B cell (primary cell): Measurements from ENCODE around the gene FEV. TPM values are rescaled to one million over a fixed set of nuclear protein-coding genes. Genes with fewer than 3 reads are reported as not detected.

Experiments
- ATAC-seq: fragments of 200-7000 bp; cut with Tn5 transposase; one replicate; pipeline ENCODE4 v1.10.0; 2021; ENCODE audit warnings: low read depth, mild to moderate bottlenecking, moderate number of reproducible peaks, moderate library complexity
- CTCF ChIA-PET: fragments of 350-600 bp; sonication (Branson Sonifier 250); formaldehyde crosslinking; loops from one replicate; lab custom pipeline; 2021; ENCODE audit warnings: antibody characterized with exemption, inconsistent platforms; lab: Charles Lee
- POLR2A ChIA-PET: fragments of 350-600 bp; sonication (Branson Sonifier 250); formaldehyde crosslinking; loops from one replicate; lab custom pipeline; 2021; ENCODE audit warnings: antibody characterized with exemption; lab: Charles Lee
- DNase-seq: peaks from one replicate; pipeline ENCODE4 v3.0.0; 2013
- H2AFZ ChIP-seq: 2 replicates; pipeline ENCODE4 v1.6.1; 2012; ENCODE audit warnings: mild to moderate bottlenecking, low read depth, low read length; ENCODE audit not compliant: insufficient read depth, poor library complexity, severe bottlenecking
- H3K27ac ChIP-seq, 2 donors: 1 replicate in 1 of 2; 2 replicates in 1 of 2; pipeline ENCODE4 v1.5.1; 2012 to 2013; ENCODE audit warnings: low read length in 2 of 2, mild to moderate bottlenecking in 2 of 2, moderate library complexity in 1 of 2
- H3K27me3 ChIP-seq, 4 experiments: fragments of 200-600 bp in 1 of 4; sonication (generic) in 1 of 4; replicated peaks in 1 of 4; 1 replicate in 2 of 4; 2 replicates in 2 of 4; pipeline versions ENCODE4 v1.6.1 to v1.7.0; 2013 to 2016; ENCODE audit warnings: low read length in 3 of 4, mild to moderate bottlenecking in 2 of 4, mixed read lengths in 1 of 4, moderate library complexity in 1 of 4; ENCODE audit not compliant: insufficient read depth in 4 of 4, control insufficient read depth in 3 of 4; ENCODE audit errors: control extremely low read depth in 1 of 4
- H3K36me3 ChIP-seq, 2 experiments: replicated peaks in 1 of 2; 1 replicate in 1 of 2; 2 replicates in 1 of 2; pipeline versions ENCODE4 v1.6.1 to v1.7.1; 2013; ENCODE audit warnings: low read length in 1 of 2; ENCODE audit not compliant: insufficient read depth in 2 of 2, control insufficient read depth in 1 of 2; ENCODE audit errors: control extremely low read depth in 1 of 2, extremely low read depth in 1 of 2
- H3K4me1 ChIP-seq, 2 donors: fragments of 200-600 bp in 1 of 2; sonication (generic) in 1 of 2; 1 replicate in 1 of 2; 2 replicates in 1 of 2; pipeline versions ENCODE4 v1.5.1 to v1.6.1; 2013 to 2017; ENCODE audit warnings: low read length in 2 of 2; ENCODE audit not compliant: control insufficient read depth in 2 of 2, insufficient read depth in 2 of 2
- H3K4me2 ChIP-seq: replicated peaks from 2 replicates; pipeline ENCODE3; 2012; ENCODE audit warnings: mild to moderate bottlenecking, low read depth, low read length; ENCODE audit not compliant: poor library complexity, severe bottlenecking
- H3K4me3 ChIP-seq, 5 experiments: fragments of 200-600 bp in 1 of 5; sonication (generic) in 1 of 5; 1 replicate in 3 of 5; 2 replicates in 2 of 5; pipeline versions ENCODE4 v1.5.1 to v1.7.0; 2011 to 2016; ENCODE audit warnings: low read length in 4 of 5, mild to moderate bottlenecking in 4 of 5, low read depth in 2 of 5, control low read depth in 1 of 5, moderate library complexity in 1 of 5; ENCODE audit not compliant: insufficient read depth in 1 of 5; ENCODE audit errors: control extremely low read depth in 1 of 5, extremely low read depth in 1 of 5
- H3K79me2 ChIP-seq: fragments of 200-600 bp; sonication (generic); one replicate; pipeline ENCODE4 v1.6.0; 2016; ENCODE audit warnings: low read length; ENCODE audit not compliant: control insufficient read depth, insufficient read depth
- H3K9ac ChIP-seq: fragments of 200-600 bp; sonication (generic); 2 replicates; pipeline ENCODE4 v1.6.1; 2017; ENCODE audit warnings: mild to moderate bottlenecking, low read length, moderate library complexity
- H3K9me3 ChIP-seq, 3 donors: one replicate each; pipeline versions ENCODE4 v1.6.1 to v1.7.1; 2013; ENCODE audit warnings: low read length in 2 of 3; ENCODE audit not compliant: control insufficient read depth in 2 of 3, insufficient read depth in 1 of 3; ENCODE audit errors: control extremely low read depth in 1 of 3
- H4K20me1 ChIP-seq: 2 replicates; pipeline ENCODE4 v1.6.0; 2012; ENCODE audit warnings: mild to moderate bottlenecking, low read length; ENCODE audit not compliant: insufficient read depth, control insufficient read depth, poor library complexity, severe bottlenecking
- H3K27ac Mint-ChIP-seq: one replicate; pipeline ENCODE4 v1.8.0; 2021; ENCODE audit warnings: mixed read lengths
- H3K27me3 Mint-ChIP-seq: one replicate; pipeline ENCODE4 v1.8.0; 2021; ENCODE audit warnings: mixed read lengths
- H3K4me1 Mint-ChIP-seq: one replicate; pipeline ENCODE4 v1.8.0; 2021; ENCODE audit warnings: mixed read lengths
- H3K4me3 Mint-ChIP-seq: one replicate; pipeline ENCODE4 v1.8.0; 2021; ENCODE audit warnings: mixed read lengths
- H3K9me3 Mint-ChIP-seq: one replicate; pipeline ENCODE4 v1.8.0; 2022; ENCODE audit warnings: mixed read lengths; ENCODE audit not compliant: insufficient read depth
- CTCF ChIP-seq: fragments of 200-600 bp; IDR thresholded peaks from one replicate; pipeline ENCODE4 v1.8.0; 2022; ENCODE audit warnings: antibody characterized with exemption, mild to moderate bottlenecking
- EZH2 ChIP-seq: IDR thresholded peaks from 2 replicates; pipeline ENCODE4 v1.6.1; 2012; ENCODE audit warnings: borderline replicate concordance, low read depth, mild to moderate bottlenecking, moderate library complexity, low read length; ENCODE audit not compliant: insufficient read depth, poor library complexity, severe bottlenecking
- WGBS: methylation state at CpG from one replicate; pipeline ENCODE4 v1.1.5; 2013; ENCODE audit warnings: missing lambda C conversion rate; ENCODE audit not compliant: insufficient coverage; 5-methylcytosine and 5-hydroxymethylcytosine counted together
- intact Hi-C: fragments of 100-400 bp; cut with micrococcal nuclease; formaldehyde crosslinking; loops from one replicate; pipeline ENCODE4 v1.10.0; 2022
- polyA plus RNA-seq: library from polyadenylated mRNA; depleted of rRNA; stranded (reverse); fragments of >200 nt; gene quantifications from 2 replicates; pipeline ENCODE4 v1.2.3, GENCODE V29; 2012
- total RNA-seq, 2 donors: library from RNA; stranded (reverse); fragments of 120-200 nt in 1 of 2; gene quantifications; 1 replicate in 1 of 2; 2 replicates in 1 of 2; pipeline versions ENCODE4 v1.2.3 to v1.2.4, GENCODE V29; 2013 to 2022

Gene FEV
- total and polyA plus RNA-seq, 2 donors (not counting 1 experiment from before 2014, with no cell fraction given), result not detected

GRCh38 chr2:218981881-218982585, 3.0 kb downstream of the FEV start:
- no peaks in the 10 kb centered on the region for H4K20me1 ChIP-seq
- ChIA-PET POLR2A (no interaction called here), CTCF (interaction anchor here (0.8 to 3.3 kb wide), 11 partner anchors 12 to 172 kb away, joined by 3 to 55 read pairs (median 8); no protein-coding TSS in a partner anchor)
- peaks cover 0 to 81% (median 54%) of the 10 kb centered on the region in 4 experiments for H3K27me3 ChIP-seq
- peak; percentile 13 for ATAC-seq
- intact Hi-C loops, result loop anchor here (1.0 to 5.0 kb wide), 4 partner anchors 85 to 173 kb away; no protein-coding TSS in a partner anchor
- H3K4me3 ChIP-seq, result peak overlapping the region in 3 of 5 experiments; percentile 36 to 58 (median 37)
- TF ChIP-seq CTCF, result no peak
- peak; percentile 85 for TF ChIP-seq EZH2
- DNase-seq, result peak; percentile 69
- H3K36me3 ChIP-seq, result no peaks in the 10 kb centered on the region
- H3K79me2 ChIP-seq, result no peaks in the 10 kb centered on the region
- H3K4me3 Mint-ChIP-seq, result peak overlapping the region; percentile 74
- peaks cover 0 to 36% (median 0%) of the 10 kb centered on the region in 3 donors for H3K9me3 ChIP-seq
- H3K4me1 Mint-ChIP-seq, result peaks cover 31% of the 10 kb centered on the region
- H3K4me1 ChIP-seq, result peaks cover 37 to 68% of the 10 kb centered on the region in 2 donors
- peak overlapping the region; percentile 52 for H3K9ac ChIP-seq
- peak overlapping the region; percentile 90 for H3K4me2 ChIP-seq
- H3K27ac Mint-ChIP-seq, result no peak overlapping the region
- no peak overlapping the region for H3K27ac ChIP-seq
- H2AFZ ChIP-seq, result peak overlapping the region; percentile 58
- H3K9me3 Mint-ChIP-seq, result no peaks in the 10 kb centered on the region
- peaks cover 63% of the 10 kb centered on the region for H3K27me3 Mint-ChIP-seq
- WGBS, result 1% methylated on average over 69 of the region's 69 CpGs

GRCh38 chr2:218981390-218981880, 3.5 kb downstream of the FEV start:
- ATAC-seq, result no peak
- H3K27me3 Mint-ChIP-seq, result peaks cover 63% of the 10 kb centered on the region
- WGBS, result 4% methylated on average over 46 of the region's 46 CpGs
- Histone ChIP-seq H2AFZ (peak overlapping the region; percentile 58), H3K9ac (peak overlapping the region; percentile 52), H3K27ac (no peak overlapping the region), H3K4me1 (peaks cover 37 to 64% of the 10 kb centered on the region in 2 donors), H4K20me1 (no peaks in the 10 kb centered on the region), H3K36me3 (no peaks in the 10 kb centered on the region), H3K9me3 (peaks cover 0 to 36% (median 0%) of the 10 kb centered on the region in 3 donors), H3K4me2 (peak overlapping the region; percentile 90), H3K27me3 (peaks cover 0 to 81% (median 54%) of the 10 kb centered on the region in 4 experiments), H3K4me3 (peak overlapping the region in 4 of 5 experiments; percentile 1 to 58 (median 24)), H3K79me2 (no peaks in the 10 kb centered on the region)
- H3K27ac Mint-ChIP-seq, result no peak overlapping the region
- DNase-seq, result no peak
- H3K9me3 Mint-ChIP-seq, result no peaks in the 10 kb centered on the region
- intact Hi-C loops, result loop anchor here (1.0 to 5.0 kb wide), 4 partner anchors 84 to 174 kb away; no protein-coding TSS in a partner anchor
- peaks cover 31% of the 10 kb centered on the region for H3K4me1 Mint-ChIP-seq
- ChIA-PET CTCF (interaction anchor here (0.6 to 3.3 kb wide), 12 partner anchors 11 to 223 kb away, joined by 3 to 55 read pairs (median 7); no protein-coding TSS in a partner anchor), POLR2A (no interaction called here)
- peak overlapping the region; percentile 85 for H3K4me3 Mint-ChIP-seq
- no peak for TF ChIP-seq EZH2
- TF ChIP-seq CTCF, result no peak
